Esophagus squamous epithelium (tissue), 5 donors: ENCODE results near the gene AREL1. TPM values are rescaled to one million over a fixed set of nuclear protein-coding genes. Genes with fewer than 3 reads are reported as not detected.

ENCODE experiments used
- DNase-seq: peaks from one replicate; lab custom pipeline; 2025; lab: John Stamatoyannopoulos, UW
- H3K27ac ChIP-seq, 4 donors: fragments of 200-600 bp; sonication (generic); one replicate each; pipeline ENCODE4 v1.5.1; 2016 to 2019; ENCODE audit warnings: mild to moderate bottlenecking in 1 of 4
- H3K27me3 ChIP-seq, 4 donors: fragments of 200-600 bp; sonication (generic); 1 replicate in 3 of 4; 2 replicates in 1 of 4; pipeline versions ENCODE4 v1.5.1 to v1.6.0; 2017 to 2021; ENCODE audit warnings: antibody characterized with exemption in 1 of 4
- H3K36me3 ChIP-seq, 3 donors: fragments of 200-600 bp; sonication (generic); one replicate each; pipeline ENCODE4 v1.5.1; 2016 to 2019
- H3K4me1 ChIP-seq, 3 donors: fragments of 200-600 bp; sonication (generic); one replicate each; pipeline ENCODE4 v1.5.1; 2017 to 2019
- H3K4me3 ChIP-seq, 4 donors: fragments of 200-600 bp; sonication (generic); 1 replicate in 3 of 4; 2 replicates in 1 of 4; pipeline ENCODE4 v1.5.1; 2016 to 2019; ENCODE audit warnings: mild to moderate bottlenecking in 2 of 4, moderate library complexity in 1 of 4
- H3K9me3 ChIP-seq, 3 donors: fragments of 200-600 bp; sonication (generic); one replicate each; pipeline ENCODE4 v1.5.1; 2016 to 2019
- CTCF ChIP-seq, 6 experiments: fragments of 450-650 bp in 4 of 6; fragments of 200-600 bp in 2 of 6; sonication (generic) in 2 of 6; IDR thresholded peaks; one replicate each; pipeline ENCODE4 v1.5.1; 2016 to 2019; ENCODE audit warnings: antibody characterized with exemption in 6 of 6, mild to moderate bottlenecking in 4 of 6, moderate library complexity in 4 of 6
- POLR2A ChIP-seq, 4 donors: fragments of 450-650 bp; IDR thresholded peaks; one replicate each; pipeline ENCODE4 v1.6.1; 2017; ENCODE audit warnings: antibody characterized with exemption in 4 of 4, mild to moderate bottlenecking in 4 of 4, moderate library complexity in 3 of 4
- WGBS, 2 donors: methylation state at CpG; one replicate each; pipeline ENCODE4 v1.1.5; 2018; 5-methylcytosine and 5-hydroxymethylcytosine counted together
- intact Hi-C: fragments of 100-400 bp; cut with DNase I; formaldehyde crosslinking; loops from one replicate; pipeline ENCODE4 v1.15.0; 2022
- total RNA-seq, 4 donors: library from RNA; depleted of rRNA; stranded (reverse); fragments of >200 nt; gene quantifications; one replicate each; pipeline ENCODE4 v1.1.0, GENCODE V29; 2016
- donor health status: DM: yes; HTN: yes; CAD: no.

Gene AREL1
- total RNA-seq, 4 donors from 2014 or later = 17.0 to 21.6 (median 19.8) TPM

DNA sequence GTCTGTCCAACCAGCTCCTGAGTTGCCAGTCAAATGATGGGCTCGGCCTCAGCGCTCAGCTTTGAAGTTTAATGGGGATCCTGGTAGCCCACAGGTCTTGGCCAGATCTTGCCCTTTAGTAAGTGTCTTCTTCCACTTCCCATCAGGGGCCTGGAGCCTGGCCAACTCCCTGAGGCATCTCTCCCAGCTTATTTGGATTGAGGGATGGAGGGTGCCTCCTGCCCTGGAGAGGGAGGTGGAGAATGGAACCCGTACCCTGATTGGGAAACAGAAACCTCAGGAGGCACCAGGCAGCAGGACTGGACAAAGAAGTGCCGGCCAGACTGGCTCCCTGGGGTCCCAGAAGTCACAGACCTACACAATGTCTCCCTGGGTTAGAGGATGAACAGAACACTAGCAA is 60.3 kb downstream of the AREL1 start:
- Histone ChIP-seq H3K4me1 (peaks cover 12 to 57% (median 29%) of the 10 kb centered on the region in 3 donors), H3K27me3 (no peaks in the 10 kb centered on the region), H3K36me3 (peaks cover 0 to 18% (median 0%) of the 10 kb centered on the region in 3 donors), H3K9me3 (no peaks in the 10 kb centered on the region), H3K27ac (no peak overlapping the region), H3K4me3 (no peak overlapping the region)
- 57% methylated on average over 2 of the region's 4 CpGs; no CpG with 5 or more reads in 1 of the 2 donors for WGBS, 2 donors
- DNase-seq = no peak
- TF ChIP-seq POLR2A (IDR thresholded peaks at IDR 0.05) = no peak
- TF ChIP-seq CTCF (IDR thresholded peaks at IDR 0.05) = no peak
- intact Hi-C loops = no loop called here

GRCh38 chr14:74650927-74651686 is 61.8 kb downstream of the AREL1 start:
- intact Hi-C loops = no loop called here
- Histone ChIP-seq H3K27ac (no peak overlapping the region), H3K27me3 (no peaks in the 10 kb centered on the region), H3K4me1 (peaks cover 15 to 68% (median 33%) of the 10 kb centered on the region in 3 donors), H3K36me3 (peaks cover 0 to 5% (median 0%) of the 10 kb centered on the region in 3 donors), H3K4me3 (no peak overlapping the region), H3K9me3 (no peaks in the 10 kb centered on the region)
- WGBS, 2 donors = 83 to 100% methylated on average over 1 of the region's 1 CpG
- TF ChIP-seq CTCF (IDR thresholded peaks at IDR 0.05) (no peak), POLR2A (IDR thresholded peaks at IDR 0.05) (no peak)
- no peak for DNase-seq

DNA sequence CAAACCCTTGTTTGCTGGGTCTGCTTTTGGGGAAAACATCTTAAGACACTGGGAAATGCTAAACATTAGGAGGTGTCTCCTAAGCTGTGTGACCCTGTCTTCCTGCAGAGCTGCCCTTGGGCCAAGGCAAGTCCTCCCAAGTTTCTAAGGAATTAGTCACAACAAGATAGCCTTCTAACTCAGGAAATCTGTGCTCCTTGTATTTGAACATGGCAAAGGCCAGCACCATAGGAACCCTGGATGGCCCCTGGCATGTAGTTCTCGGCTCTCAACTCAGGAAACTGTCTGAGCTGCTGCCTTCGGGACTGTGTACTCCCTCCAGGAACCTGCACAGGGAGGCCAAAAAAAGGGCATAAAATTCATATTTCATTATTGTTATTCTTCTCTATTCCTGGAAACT is 63.2 kb downstream of the AREL1 start:
- Histone ChIP-seq H3K36me3 (no peaks in the 10 kb centered on the region), H3K27me3 (no peaks in the 10 kb centered on the region), H3K9me3 (no peaks in the 10 kb centered on the region), H3K27ac (peak overlapping the region in 2 of 4 donors; percentile 23 to 33), H3K4me1 (peaks cover 15 to 70% (median 38%) of the 10 kb centered on the region in 3 donors), H3K4me3 (no peak overlapping the region)
- DNase-seq = no peak
- no peak for TF ChIP-seq POLR2A (IDR thresholded peaks at IDR 0.05)
- TF ChIP-seq CTCF (IDR thresholded peaks at IDR 0.05) = no peak
- intact Hi-C loops = no loop called here
- 52 to 58% methylated on average over 2 of the region's 2 CpGs for WGBS, 2 donors

DNA sequence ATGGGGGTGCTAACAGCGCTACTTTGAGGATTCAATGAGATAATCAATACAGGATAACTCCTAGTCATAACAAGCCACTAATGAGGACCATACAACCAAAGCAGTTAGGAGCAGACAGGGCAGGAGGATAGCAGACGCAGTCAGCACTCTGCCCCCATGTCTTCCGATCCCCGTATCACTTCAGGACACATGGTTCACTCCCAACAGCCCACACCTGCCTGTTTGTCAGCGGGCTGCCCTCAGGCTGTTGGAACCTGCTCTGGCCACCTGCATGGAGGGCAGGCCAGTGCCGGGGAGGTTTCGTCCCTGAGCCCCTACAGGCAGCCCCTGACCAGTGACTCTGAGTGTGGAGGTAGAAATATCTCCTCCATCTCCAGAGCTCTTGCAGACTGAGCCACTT is 63.7 kb downstream of the AREL1 start:
- H3K9me3 ChIP-seq = no peaks in the 10 kb centered on the region
- peak overlapping the region; percentile 1 to 69 (median 28) for H3K27ac ChIP-seq
- H3K36me3 ChIP-seq = no peaks in the 10 kb centered on the region
- no peak overlapping the region for H3K4me3 ChIP-seq
- WGBS, 2 donors = 47 to 50% methylated on average over 2 to 6 of the region's 7 CpGs
- peaks cover 15 to 70% (median 38%) of the 10 kb centered on the region in 3 donors for H3K4me1 ChIP-seq
- no peak for TF ChIP-seq POLR2A (IDR thresholded peaks at IDR 0.05)
- TF ChIP-seq CTCF (IDR thresholded peaks at IDR 0.05) = no peak
- H3K27me3 ChIP-seq = no peaks in the 10 kb centered on the region
- DNase-seq = no peak
- intact Hi-C loops = no loop called here

GRCh38 chr14:74648601-74649000 is 64.3 kb downstream of the AREL1 start:
- no peak for DNase-seq
- Histone ChIP-seq H3K9me3 (no peaks in the 10 kb centered on the region), H3K4me1 (peaks cover 15 to 70% (median 38%) of the 10 kb centered on the region in 3 donors), H3K27me3 (no peaks in the 10 kb centered on the region), H3K27ac (peak overlapping the region; percentile 1 to 74 (median 47)), H3K4me3 (no peak overlapping the region), H3K36me3 (no peaks in the 10 kb centered on the region)
- 15 to 51% methylated on average over 6 of the region's 7 CpGs for WGBS, 2 donors
- no peak for TF ChIP-seq POLR2A (IDR thresholded peaks at IDR 0.05)
- TF ChIP-seq CTCF (IDR thresholded peaks at IDR 0.05) = no peak
- intact Hi-C loops = no loop called here
